Activated CD4-positive, alpha-beta T cell treated with anti-CD3 and anti-CD28 coated beads for 4 hours (primary cell): ENCODE data around the gene DNAH2.
"Not testable (repeated sequence)": the region's sequence is repeated elsewhere in the genome, so short reads cannot be mapped to it uniquely, and the experiment has no call there.

ENCODE experiments used
- DNase-seq, 2 donors: peaks; one replicate each; pipeline ENCODE4 v3.0.0-alpha.2; 2020

The DNAH2 gene

GRCh38 chr17:7781429-7781828 is 63.9 kb downstream of the DNAH2 start:
- no peak for DNase-seq

GRCh38 chr17:7782240-7782639 is 64.7 kb downstream of the DNAH2 start:
- no peak for DNase-seq

- DNase-seq = no peak
Observed at GRCh38 chr17:7786866-7787265, 69.3 kb downstream of the DNAH2 start.

GRCh38 chr17:7789131-7789530 is 71.6 kb downstream of the DNAH2 start:
- no peak for DNase-seq

GRCh38 chr17:7790150-7790549 is 72.6 kb downstream of the DNAH2 start:
- DNase-seq = no peak

GRCh38 chr17:7792611-7793010 is 75.1 kb downstream of the DNAH2 start:
- no peak for DNase-seq

GRCh38 chr17:7794075-7794663 is 76.6 kb downstream of the DNAH2 start:
- DNase-seq = no peak

GRCh38 chr17:7797976-7798375 is 80.4 kb downstream of the DNAH2 start:
- no peak for DNase-seq

GRCh38 chr17:7798839-7799238 is 81.3 kb downstream of the DNAH2 start:
- DNase-seq = no peak

GRCh38 chr17:7803981-7804380 is 86.4 kb downstream of the DNAH2 start:
- DNase-seq = no peak

- DNase-seq = no peak
Observed at GRCh38 chr17:7806587-7806986, 89.0 kb downstream of the DNAH2 start.

- no peak for DNase-seq
Observed at GRCh38 chr17:7807206-7807605, 89.7 kb downstream of the DNAH2 start.

GRCh38 chr17:7809086-7809790 is 91.7 kb downstream of the DNAH2 start:
- no peak for DNase-seq

- DNase-seq = not testable (repeated sequence)
Observed at GRCh38 chr17:7809791-7810343, 92.3 kb downstream of the DNAH2 start.

- no peak for DNase-seq
Observed at GRCh38 chr17:7811251-7811650, 93.7 kb downstream of the DNAH2 start.

GRCh38 chr17:7814969-7815368 is 97.4 kb downstream of the DNAH2 start:
- no peak for DNase-seq

- DNase-seq = no peak
Observed at GRCh38 chr17:7816926-7817642, 99.5 kb downstream of the DNAH2 start.

- DNase-seq = no peak
Observed at GRCh38 chr17:7817643-7817964, 100.1 kb downstream of the DNAH2 start.

- no peak for DNase-seq
Observed at GRCh38 chr17:7818026-7818425, 100.5 kb downstream of the DNAH2 start.

GRCh38 chr17:7818746-7819645 is 101.5 kb downstream of the DNAH2 start:
- DNase-seq = no peak

- DNase-seq = no peak
Observed at GRCh38 chr17:7820231-7820630, 102.7 kb downstream of the DNAH2 start.

GRCh38 chr17:7822126-7822525 is 104.6 kb downstream of the DNAH2 start:
- DNase-seq = no peak

GRCh38 chr17:7823581-7824001 is 106.0 kb downstream of the DNAH2 start:
- DNase-seq = no peak
